Activated CD4-positive, alpha-beta T cell treated with anti-CD3 and anti-CD28 coated beads, Interleukin-2, amount 10 ng/mL, durations not matched to agents 7 days and 5 days (primary cell): Measurements from ENCODE around the gene IRAK2. TPM values are rescaled to one million over a fixed set of nuclear protein-coding genes. Genes with fewer than 3 reads are reported as not detected.

Experiments
- total RNA-seq, 2 experiments: library from RNA; stranded (reverse); gene quantifications; one replicate each; pipeline ENCODE4 v1.2.3, GENCODE V29; 2021

IRAK2 gene
- total RNA-seq, 2 experiments from 2014 or later: 1.6 to 1.9 TPM

Other genes with a start within 250 kb of the IRAK2 start
- under 1 TPM; 0.32 to 0.52 TPM for gene IL17RC, start 247.8 kb upstream of the IRAK2 start, total RNA-seq
- 10 to 100 TPM; 13.9 to 16.0 TPM for gene CRELD1, start 231.1 kb upstream of the IRAK2 start, total RNA-seq
- gene PRRT3, start 212.5 kb upstream of the IRAK2 start, total RNA-seq: 1 to 10 TPM; 4.8 to 5.5 TPM
- 10 to 100 TPM; 53.8 to 55.0 TPM for gene EMC3, start 178.1 kb upstream of the IRAK2 start, total RNA-seq
- 10 to 100 TPM; 61.2 to 68.1 TPM for gene FANCD2, start 138.5 kb upstream of the IRAK2 start, total RNA-seq
- gene FANCD2OS, start 56.7 kb upstream of the IRAK2 start, total RNA-seq: not detected
- gene BRK1, start 49.2 kb upstream of the IRAK2 start, total RNA-seq: 100 to 1,000 TPM; 115 to 128 TPM
- 10 to 100 TPM; 65.3 to 65.9 TPM for gene VHL, start 23.1 kb upstream of the IRAK2 start, total RNA-seq
- gene TATDN2, start 83.5 kb downstream of the IRAK2 start, total RNA-seq: 10 to 100 TPM; 72.3 to 78.4 TPM
- gene GHRL, start 128.0 kb downstream of the IRAK2 start, total RNA-seq: under 1 TPM; 0.30 to 0.56 TPM
- 10 to 100 TPM; 81.3 to 85.5 TPM for gene SEC13, start 156.2 kb downstream of the IRAK2 start, total RNA-seq